IPS-15b (cell line): ENCODE results near the gene ZNF777.
A peak's percentile ranks its signal among the peaks of the same experiment; 100 is the strongest.

Experiments
- H3K27me3 ChIP-seq: one replicate; pipeline ENCODE4 v1.6.1; 2013; ENCODE audit warnings: low read length; ENCODE audit not compliant: control insufficient read depth, insufficient read depth
- H3K36me3 ChIP-seq: one replicate; pipeline ENCODE4 v1.6.1; 2013; ENCODE audit warnings: low read length; ENCODE audit not compliant: control insufficient read depth, insufficient read depth
- H3K4me1 ChIP-seq: one replicate; pipeline ENCODE4 v1.6.1; 2013; ENCODE audit warnings: mild to moderate bottlenecking, low read length; ENCODE audit not compliant: control insufficient read depth, insufficient read depth
- H3K4me3 ChIP-seq: one replicate; pipeline ENCODE4 v1.5.1; 2013; ENCODE audit warnings: low read depth, low read length
- H3K9ac ChIP-seq: one replicate; pipeline ENCODE4 v1.6.1; 2013; ENCODE audit warnings: low read depth, mild to moderate bottlenecking, low read length
- H3K9me3 ChIP-seq: one replicate; pipeline ENCODE4 v1.6.1; 2013; ENCODE audit warnings: mild to moderate bottlenecking, low read length; ENCODE audit not compliant: control insufficient read depth, insufficient read depth

ZNF777 gene

DNA sequence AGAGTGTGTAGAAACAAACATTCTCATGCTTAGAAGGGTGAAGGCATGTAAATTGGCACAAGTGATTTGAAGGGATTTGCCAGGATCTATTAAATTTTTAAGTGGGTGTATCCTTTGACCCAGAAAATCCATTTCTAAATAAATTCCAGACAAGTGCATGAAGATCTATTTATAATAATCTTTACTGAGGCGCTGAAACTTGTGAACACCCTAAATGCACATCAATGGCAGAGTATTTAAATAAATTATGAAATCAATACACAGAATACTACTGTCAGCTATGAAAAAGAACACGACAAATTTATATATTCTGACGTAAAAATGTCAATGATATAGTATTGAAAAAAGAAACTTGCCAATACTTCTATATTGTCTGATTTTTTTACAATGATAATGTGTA, 17.9 kb downstream of the ZNF777 start:
- Histone ChIP-seq H3K9ac (no peak overlapping the region), H3K4me1 (no peaks in the 10 kb centered on the region), H3K27me3 (no peaks in the 10 kb centered on the region), H3K36me3 (no peaks in the 10 kb centered on the region), H3K9me3 (no peaks in the 10 kb centered on the region), H3K4me3 (no peak overlapping the region)

DNA sequence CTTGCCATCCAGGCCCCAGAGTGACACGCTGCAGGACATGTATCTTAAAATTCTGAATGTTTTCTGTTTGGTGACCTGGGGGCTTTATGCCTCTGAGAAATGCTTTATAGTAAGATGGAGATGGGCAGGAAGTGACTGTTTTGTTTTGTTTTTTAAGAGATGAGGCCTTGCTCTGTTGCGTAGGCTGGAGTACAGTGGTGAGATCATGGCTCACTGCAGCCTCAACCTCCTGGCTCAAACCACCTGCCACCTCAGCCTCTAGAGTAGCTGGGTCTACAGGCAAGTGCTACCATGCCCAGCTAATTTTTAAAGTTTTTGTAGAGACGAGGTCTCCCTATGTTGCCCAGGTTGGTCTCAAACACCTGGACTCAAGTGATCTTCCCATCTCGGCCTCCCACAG, 20.6 kb downstream of the ZNF777 start:
- Histone ChIP-seq H3K9me3 (no peaks in the 10 kb centered on the region), H3K36me3 (no peaks in the 10 kb centered on the region), H3K9ac (no peak overlapping the region), H3K4me1 (no peaks in the 10 kb centered on the region), H3K4me3 (no peak overlapping the region), H3K27me3 (no peaks in the 10 kb centered on the region)

DNA sequence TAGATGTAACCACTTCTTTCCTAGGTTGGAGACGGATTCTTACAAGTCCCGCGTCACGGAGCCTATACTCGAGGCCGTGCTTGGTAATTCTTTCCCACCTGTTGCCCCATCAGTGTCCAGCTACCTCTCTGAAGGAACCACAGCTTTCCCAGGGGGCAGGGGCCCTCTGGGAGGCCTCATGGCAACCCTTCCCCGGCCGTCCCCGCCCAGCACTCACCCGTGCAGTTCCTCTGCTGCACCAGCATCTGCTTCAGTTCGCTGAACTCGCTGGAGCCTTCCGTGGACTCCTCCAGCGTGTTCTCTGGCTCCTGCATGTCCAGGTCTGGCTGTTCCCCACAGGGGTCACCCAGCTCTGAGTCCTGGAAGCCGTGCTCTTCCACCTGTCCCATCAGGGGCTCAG, 24.5 kb downstream of the ZNF777 start:
- Histone ChIP-seq H3K27me3 (no peaks in the 10 kb centered on the region), H3K4me3 (no peak overlapping the region), H3K9ac (no peak overlapping the region), H3K36me3 (peaks cover 5% of the 10 kb centered on the region), H3K4me1 (no peaks in the 10 kb centered on the region), H3K9me3 (no peaks in the 10 kb centered on the region)

DNA sequence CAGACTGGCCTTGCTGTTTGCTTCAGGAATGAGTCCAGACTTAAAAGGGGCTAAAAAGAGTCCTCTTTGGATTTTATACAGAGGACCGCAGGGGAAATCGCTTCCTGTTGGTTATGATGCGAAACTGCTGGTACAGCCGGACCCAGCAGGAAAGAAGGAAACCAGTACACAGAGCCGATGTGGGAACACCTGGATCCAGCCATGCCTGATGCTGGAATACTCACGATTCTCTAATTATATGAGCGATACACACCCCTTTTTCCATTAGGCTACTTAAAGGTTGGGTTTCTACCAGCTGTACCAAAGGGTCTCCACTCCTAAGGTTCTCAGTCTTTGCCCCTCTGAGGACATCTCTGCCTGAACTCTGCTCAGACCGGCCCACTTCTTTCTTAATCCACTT, 27.7 kb downstream of the ZNF777 start:
- Histone ChIP-seq H3K4me1 (no peaks in the 10 kb centered on the region), H3K27me3 (no peaks in the 10 kb centered on the region), H3K4me3 (no peak overlapping the region), H3K9me3 (no peaks in the 10 kb centered on the region), H3K9ac (no peak overlapping the region), H3K36me3 (peaks cover 5% of the 10 kb centered on the region)

DNA sequence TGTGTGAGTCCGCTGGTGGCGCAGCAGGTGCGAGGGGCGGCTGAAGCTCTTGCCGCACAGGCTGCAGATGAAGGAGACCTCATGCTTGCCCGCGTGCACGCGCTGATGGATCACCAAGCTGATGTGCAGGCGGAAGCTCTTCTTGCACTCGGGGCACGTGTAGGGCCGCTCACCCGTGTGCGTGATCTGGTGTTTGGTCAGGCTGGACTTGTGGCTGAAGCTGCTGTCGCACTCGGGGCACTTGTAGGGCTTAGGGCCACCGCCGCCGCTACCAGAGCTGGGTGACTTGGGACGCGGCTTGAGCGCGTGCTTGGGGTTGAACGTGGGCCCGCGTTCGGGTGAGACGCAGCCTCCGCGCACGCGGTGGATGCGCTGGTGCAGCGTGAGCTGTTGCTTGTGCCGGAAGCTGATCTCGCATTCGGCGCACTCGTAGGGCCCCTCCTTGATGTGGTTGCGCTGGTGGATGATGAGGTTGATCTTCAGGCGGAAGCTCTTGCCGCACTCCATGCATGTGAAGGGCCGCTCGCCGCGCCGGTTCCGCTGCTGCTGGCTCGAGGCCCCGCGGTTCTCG, 28.7 kb downstream of the ZNF777 start:
- H3K27me3 ChIP-seq: no peaks in the 10 kb centered on the region
- peaks cover 5% of the 10 kb centered on the region for H3K36me3 ChIP-seq
- H3K9ac ChIP-seq: no peak overlapping the region
- no peaks in the 10 kb centered on the region for H3K4me1 ChIP-seq
- no peak overlapping the region for H3K4me3 ChIP-seq
- H3K9me3 ChIP-seq: no peaks in the 10 kb centered on the region

DNA sequence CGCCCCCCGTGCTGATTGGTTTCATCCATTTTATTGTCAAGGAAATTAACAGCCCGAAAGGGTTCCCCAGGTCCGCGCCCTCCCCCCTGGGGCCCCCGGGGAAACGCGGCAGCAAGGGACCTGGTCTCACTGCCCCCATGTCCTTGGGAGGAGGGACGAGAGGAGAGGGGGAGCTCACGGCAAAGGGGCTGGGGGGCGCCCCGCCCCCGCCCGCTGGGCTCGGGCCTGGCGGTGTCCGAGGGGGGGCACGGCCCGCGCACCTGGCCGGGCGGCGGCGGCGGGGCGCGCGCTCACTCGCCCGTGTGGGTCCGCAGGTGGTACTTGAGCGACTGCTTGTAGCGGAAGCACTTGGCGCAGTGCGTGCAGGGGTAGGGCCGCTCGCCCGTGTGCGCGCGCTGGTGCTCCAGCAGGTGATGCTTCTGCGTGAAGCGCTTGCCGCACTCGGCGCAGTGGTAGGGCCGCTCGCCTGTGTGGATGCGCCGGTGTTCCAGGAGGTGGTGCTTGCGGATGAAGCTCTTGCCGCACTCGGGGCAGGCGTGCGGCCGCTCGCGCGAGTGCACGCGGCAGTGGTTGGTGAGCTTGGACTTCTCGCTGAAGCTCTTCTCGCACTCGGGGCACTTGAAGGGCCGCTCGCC, 29.3 kb downstream of the ZNF777 start:
- H3K4me1 ChIP-seq: no peaks in the 10 kb centered on the region
- H3K36me3 ChIP-seq: peaks cover 5% of the 10 kb centered on the region
- H3K27me3 ChIP-seq: no peaks in the 10 kb centered on the region
- no peaks in the 10 kb centered on the region for H3K9me3 ChIP-seq
- no peak overlapping the region for H3K4me3 ChIP-seq
- no peak overlapping the region for H3K9ac ChIP-seq

DNA sequence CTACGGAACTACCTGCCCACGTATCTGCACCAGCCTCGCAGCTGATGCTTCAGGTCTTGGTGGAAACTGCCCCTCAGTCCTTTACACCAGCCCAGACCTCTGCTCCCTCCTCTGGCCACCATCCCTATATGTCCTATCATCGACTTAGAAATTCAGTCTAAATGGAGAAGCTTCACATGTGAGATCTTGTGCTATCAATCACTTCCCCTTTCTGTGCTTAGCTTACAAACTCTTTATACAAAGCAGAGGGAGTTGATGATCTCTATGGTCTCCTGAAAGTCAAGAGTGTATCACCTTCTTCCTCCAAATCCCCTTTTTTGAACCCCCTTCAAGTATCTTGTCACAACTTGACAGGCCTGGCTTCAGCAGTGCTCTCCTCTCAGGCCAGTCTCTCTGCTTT, 30.7 kb downstream of the ZNF777 start:
- Histone ChIP-seq H3K9ac (no peak overlapping the region), H3K27me3 (no peaks in the 10 kb centered on the region), H3K9me3 (no peaks in the 10 kb centered on the region), H3K4me3 (no peak overlapping the region), H3K36me3 (peaks cover 5% of the 10 kb centered on the region), H3K4me1 (no peaks in the 10 kb centered on the region)

DNA sequence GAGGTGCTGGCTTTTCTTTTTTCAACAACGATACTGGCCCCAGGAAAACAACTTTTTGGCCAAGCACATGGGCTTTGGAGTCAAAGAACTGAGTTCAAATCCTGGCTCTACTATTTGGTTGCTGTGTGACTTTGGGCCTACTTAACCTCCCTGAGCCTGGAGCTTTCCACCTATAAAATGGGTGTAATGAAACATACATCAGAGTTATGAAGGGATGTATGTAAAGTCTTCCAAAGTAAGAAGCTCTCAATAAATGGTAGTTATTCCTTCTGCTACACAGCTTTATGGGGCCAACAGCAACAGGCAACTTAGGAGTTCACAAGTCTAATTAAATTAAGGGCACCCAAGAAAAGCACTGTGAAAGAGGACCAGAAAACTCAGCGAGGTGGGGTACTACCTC, 33.0 kb downstream of the ZNF777 start:
- Histone ChIP-seq H3K4me3 (no peak overlapping the region), H3K27me3 (peaks cover 13% of the 10 kb centered on the region), H3K9ac (no peak overlapping the region), H3K4me1 (no peaks in the 10 kb centered on the region), H3K9me3 (no peaks in the 10 kb centered on the region), H3K36me3 (peaks cover 5% of the 10 kb centered on the region)

DNA sequence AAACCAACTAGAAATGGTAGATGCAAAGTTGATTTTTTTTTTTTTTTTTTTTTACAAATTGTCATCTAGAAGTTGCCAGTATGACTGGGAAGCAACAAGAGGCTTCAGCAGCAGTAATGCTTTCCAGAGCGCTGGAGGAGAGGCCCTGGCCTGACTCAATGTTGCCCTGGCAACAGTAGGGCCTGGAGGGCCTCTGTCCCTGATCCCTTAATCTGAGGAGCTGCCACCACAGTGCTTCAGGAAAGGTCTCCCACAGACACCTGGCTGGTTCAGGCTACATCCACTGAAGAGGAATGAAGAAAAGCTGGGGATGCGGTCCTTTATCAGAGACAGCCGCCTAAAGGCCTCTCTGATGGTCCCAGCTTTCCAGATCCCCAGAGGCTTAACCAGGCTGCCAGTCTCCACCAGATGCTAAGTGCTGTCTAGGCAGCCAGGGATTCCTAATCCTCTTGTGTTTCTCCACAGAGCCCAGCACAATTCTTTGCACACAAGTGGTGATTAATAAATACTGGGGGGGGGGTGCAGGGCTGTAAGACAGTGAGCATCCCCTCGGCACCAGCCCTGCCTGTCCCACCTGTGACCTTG, 33.7 kb downstream of the ZNF777 start:
- Histone ChIP-seq H3K27me3 (peaks cover 13% of the 10 kb centered on the region), H3K9me3 (no peaks in the 10 kb centered on the region), H3K36me3 (peaks cover 5% of the 10 kb centered on the region)

DNA sequence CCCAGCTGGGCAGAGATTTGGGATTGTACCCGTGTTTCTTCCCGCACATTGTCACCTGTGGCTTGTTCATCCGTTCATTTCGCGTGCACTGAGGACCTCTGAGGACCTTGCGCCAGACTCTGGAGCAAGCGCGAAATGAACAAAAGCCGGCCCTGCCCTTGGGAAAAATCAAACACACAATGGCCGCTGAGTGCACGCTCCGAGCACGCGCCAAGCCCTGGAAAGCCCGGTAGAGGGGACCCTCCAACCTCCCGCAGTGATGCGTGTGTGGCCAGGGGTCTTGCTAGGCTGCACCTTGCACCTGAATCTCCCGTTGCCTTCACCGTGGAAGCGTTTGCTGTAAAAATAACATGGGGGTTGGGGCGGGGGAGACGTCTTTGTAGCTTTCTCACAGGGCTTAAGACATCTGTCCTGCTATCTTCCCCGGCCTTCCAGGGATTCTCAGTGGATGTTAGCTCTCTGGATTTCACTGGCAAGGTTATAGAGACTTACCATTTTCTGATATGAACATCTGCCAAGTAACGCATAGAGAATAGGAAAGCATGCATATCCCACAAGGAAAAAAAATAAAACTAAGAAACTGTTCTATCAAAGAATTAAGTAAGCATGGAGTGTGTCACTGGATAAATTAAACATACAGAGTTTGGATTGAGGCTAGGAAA, 37.3 kb downstream of the ZNF777 start:
- Histone ChIP-seq H3K4me1 (no peaks in the 10 kb centered on the region), H3K4me3 (peak overlapping the region; percentile 56), H3K27me3 (peaks cover 13% of the 10 kb centered on the region), H3K9me3 (no peaks in the 10 kb centered on the region), H3K9ac (no peak overlapping the region), H3K36me3 (no peaks in the 10 kb centered on the region)

More for the DNA sequence above, 33.7 kb downstream of the ZNF777 start:
- Histone ChIP-seq H3K4me1 (no peaks in the 10 kb centered on the region), H3K9ac (no peak overlapping the region), H3K4me3 (no peak overlapping the region)

DNA sequence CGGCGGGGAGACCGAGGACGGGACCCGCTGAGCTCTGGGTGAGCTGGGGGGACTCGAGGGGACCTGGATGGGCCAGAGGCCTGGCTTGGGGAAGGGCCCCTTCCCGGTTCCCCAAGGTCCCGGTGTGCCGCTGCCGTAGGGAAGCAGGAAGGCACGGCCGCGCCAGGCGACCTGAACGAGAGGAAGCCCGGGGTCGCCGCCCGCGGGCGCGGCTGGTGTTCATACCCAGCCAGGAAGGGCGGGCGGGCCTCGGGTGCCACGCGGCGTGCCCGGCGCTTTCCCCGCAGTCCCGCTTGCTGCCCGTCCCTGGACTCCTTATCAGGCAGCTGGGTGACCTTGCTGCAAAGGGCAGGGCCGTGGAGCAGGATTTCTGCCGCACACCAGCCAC, 38.0 kb downstream of the ZNF777 start:
- Histone ChIP-seq H3K36me3 (no peaks in the 10 kb centered on the region), H3K4me1 (no peaks in the 10 kb centered on the region), H3K9me3 (no peaks in the 10 kb centered on the region), H3K4me3 (peak overlapping the region; percentile 56), H3K9ac (peak overlapping the region; percentile 70), H3K27me3 (peaks cover 13% of the 10 kb centered on the region)
